ENCODE results near the gene PRSS58. TPM values are rescaled to one million over a fixed set of nuclear protein-coding genes. Genes with fewer than 3 reads are reported as not detected.

PRSS58 gene, protein sequence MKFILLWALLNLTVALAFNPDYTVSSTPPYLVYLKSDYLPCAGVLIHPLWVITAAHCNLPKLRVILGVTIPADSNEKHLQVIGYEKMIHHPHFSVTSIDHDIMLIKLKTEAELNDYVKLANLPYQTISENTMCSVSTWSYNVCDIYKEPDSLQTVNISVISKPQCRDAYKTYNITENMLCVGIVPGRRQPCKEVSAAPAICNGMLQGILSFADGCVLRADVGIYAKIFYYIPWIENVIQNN
- total RNA-seq: not detected

GRCh38 chr7:142257958-142258357 lies at the start of gene PRSS58:
Gene PRSS58 (minus strand): TSS chr7:142258058. CDS start chr7:142257707, 351 bp downstream.
- no peaks in the 10 kb centered on the region for H3K4me1 Mint-ChIP-seq (ENCODE audit: low read depth)
- H3K9me3 Mint-ChIP-seq: no peaks in the 10 kb centered on the region
- TF ChIP-seq CTCF (IDR thresholded peaks at IDR 0.05): no peak
- no peak for DNase-seq
- H3K27me3 Mint-ChIP-seq: peaks cover 6% of the 10 kb centered on the region
- ChIA-PET CTCF (no interaction called here), POLR2A (interaction anchor here (0.8 kb wide), 1 partner anchor 561 kb away, joined by 3 read pairs; no protein-coding TSS in a partner anchor)
- no peak within 1 kb of the TSS for H3K27ac Mint-ChIP-seq
- intact Hi-C loops (cut with micrococcal nuclease): no loop called here
- ATAC-seq: no peak
- H3K36me3 Mint-ChIP-seq (ENCODE audit: low read depth): no peaks in the 10 kb centered on the region
- no peak within 1 kb of the TSS for H3K4me3 Mint-ChIP-seq

DNA sequence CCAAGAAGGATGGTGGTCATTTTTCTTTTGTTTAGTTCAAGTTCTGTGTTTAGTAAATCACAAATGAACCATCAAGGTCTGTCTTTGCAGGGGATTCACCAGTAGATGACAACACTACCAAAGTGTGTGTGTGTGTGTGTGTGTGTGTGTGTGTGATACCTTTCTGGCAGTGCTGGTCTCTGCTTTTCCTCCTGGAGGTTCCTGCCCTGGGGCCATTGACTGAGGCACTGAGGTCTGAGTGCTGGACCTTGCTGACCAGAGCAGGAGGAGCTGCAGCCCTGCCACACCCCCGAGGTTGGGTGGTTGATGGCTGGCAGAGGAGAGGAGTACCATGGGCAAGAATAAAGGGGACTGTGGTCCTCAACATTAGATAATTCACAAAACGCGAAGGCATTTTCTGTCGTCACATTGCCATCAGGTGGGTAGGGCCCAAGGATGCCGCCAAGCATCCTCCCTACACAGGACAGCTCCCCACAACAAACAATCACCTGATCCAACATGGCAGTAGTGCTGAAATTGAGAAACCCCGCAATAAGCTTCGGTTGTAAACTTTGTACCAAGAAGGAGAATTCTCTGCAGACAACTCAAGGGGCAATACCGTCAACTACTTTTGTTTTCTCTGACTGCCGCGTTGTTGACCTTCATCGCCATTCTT lies 49.5 kb upstream of the PRSS58 start:
- ATAC-seq (no peak), DNase-seq (no peak)
- ChIA-PET POLR2A (interaction anchor here (2.6 kb wide), 1 partner anchor 490 kb away, joined by 9 read pairs; no protein-coding TSS in a partner anchor), CTCF (no interaction called here)
- Mint-ChIP-seq H3K36me3 (ENCODE audit: low read depth) (no peaks in the 10 kb centered on the region), H3K4me1 (ENCODE audit: low read depth) (peaks cover 5% of the 10 kb centered on the region), H3K4me3 (peak overlapping the region; percentile 49), H3K27me3 (no peaks in the 10 kb centered on the region), H3K9me3 (no peaks in the 10 kb centered on the region), H3K27ac (no peak overlapping the region)
- no peak for TF ChIP-seq CTCF (IDR thresholded peaks at IDR 0.05)
- intact Hi-C loops (cut with micrococcal nuclease): loop anchor here (10.0 kb wide), 1 partner anchor 497 kb away; no protein-coding TSS in a partner anchor

DNA sequence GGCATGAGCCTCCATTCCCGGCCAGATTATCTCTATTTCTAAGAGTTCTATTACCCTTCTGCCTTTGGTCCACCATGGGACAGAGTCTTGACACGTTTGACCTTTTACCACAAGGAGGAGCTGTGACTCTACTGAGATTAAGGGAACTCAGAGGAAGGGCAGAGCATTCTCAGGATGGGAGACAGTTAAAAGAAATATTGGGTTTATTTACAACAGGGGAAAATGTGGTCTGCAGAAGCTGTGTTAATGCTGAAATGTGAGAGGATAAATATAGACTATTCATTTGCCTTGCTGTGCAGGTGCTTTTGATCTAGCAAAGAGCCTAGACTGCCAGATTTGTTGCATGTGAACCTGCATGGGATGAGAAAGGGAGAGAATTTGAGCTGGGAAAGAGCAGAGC lies 45.8 kb upstream of the PRSS58 start:
- TF ChIP-seq CTCF (IDR thresholded peaks at IDR 0.05): peak; percentile 46
- peak; percentile 64 for ATAC-seq
- H3K9me3 Mint-ChIP-seq: no peaks in the 10 kb centered on the region

GRCh38 chr7:142301923-142302550 lies 44.2 kb upstream of the PRSS58 start:
- CTCF ChIA-PET: interaction anchor here (0.6 to 6.5 kb wide), 31 partner anchors 12 to 914 kb away, joined by 3 to 64 read pairs (median 4); no protein-coding TSS in a partner anchor
- DNase-seq (no peak), ATAC-seq (peak; percentile 29)
- Mint-ChIP-seq H3K36me3 (ENCODE audit: low read depth) (no peaks in the 10 kb centered on the region), H3K27me3 (peaks cover 12% of the 10 kb centered on the region), H3K27ac (no peak overlapping the region), H3K9me3 (no peaks in the 10 kb centered on the region), H3K4me3 (no peak overlapping the region), H3K4me1 (ENCODE audit: low read depth) (peaks cover 16% of the 10 kb centered on the region)
- intact Hi-C loops (cut with micrococcal nuclease): loop anchor here (2.0 to 10.0 kb wide), 2 partner anchors 325 to 503 kb away; no protein-coding TSS in a partner anchor
- POLR2A ChIA-PET: interaction anchor here (0.5 kb wide), 1 partner anchor 17 kb away, joined by 3 read pairs; no protein-coding TSS in a partner anchor
- TF ChIP-seq CTCF (IDR thresholded peaks at IDR 0.05): peak; percentile 72

More for the DNA sequence above, 45.8 kb upstream of the PRSS58 start:
- Mint-ChIP-seq H3K27me3 (peaks cover 8% of the 10 kb centered on the region), H3K36me3 (ENCODE audit: low read depth) (no peaks in the 10 kb centered on the region), H3K4me1 (ENCODE audit: low read depth) (peaks cover 16% of the 10 kb centered on the region), H3K27ac (no peak overlapping the region), H3K4me3 (no peak overlapping the region)
- DNase-seq: no peak
- intact Hi-C loops (cut with micrococcal nuclease): loop anchor here (2.0 to 10.0 kb wide), 2 partner anchors 327 to 501 kb away; no protein-coding TSS in a partner anchor
- POLR2A ChIA-PET: interaction anchor here (0.9 kb wide), 1 partner anchor 43 kb away, joined by 4 read pairs; no protein-coding TSS in a partner anchor
- CTCF ChIA-PET: interaction anchor here (0.8 to 6.5 kb wide), 32 partner anchors 10 to 701 kb away, joined by 3 to 64 read pairs (median 6); partner anchors contain the start of gene TAS2R38

All from activated CD8-positive, alpha-beta T cell treated with anti-CD3 and anti-CD28 coated beads for 36 hours (primary cell).